ENCODE data around the gene ARHGAP6.
"Not testable (repeated sequence)": the region's sequence is repeated elsewhere in the genome, so short reads cannot be mapped to it uniquely, and the experiment has no call there.

Gene ARHGAP6

DNA sequence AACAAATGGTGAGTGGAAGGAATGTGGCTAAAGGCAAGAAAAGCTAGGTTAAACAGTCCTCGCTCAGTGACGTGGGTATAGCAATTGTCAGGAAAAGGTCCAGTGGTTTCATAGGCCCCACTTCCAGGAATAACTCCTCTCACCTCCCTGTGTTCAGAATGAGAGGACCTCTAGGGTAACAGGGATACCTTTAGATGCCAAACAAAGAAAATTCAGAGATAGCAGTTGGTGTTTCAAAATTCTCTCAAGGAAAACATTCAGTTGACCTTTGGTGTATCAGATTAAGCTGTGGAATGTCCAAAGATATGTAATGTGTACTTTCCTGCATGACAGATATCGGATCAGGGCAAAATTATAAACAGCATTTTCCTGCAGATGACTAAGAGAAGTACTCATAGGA lies 155.9 kb downstream of the ARHGAP6 start:
- no peak for DNase-seq

DNA sequence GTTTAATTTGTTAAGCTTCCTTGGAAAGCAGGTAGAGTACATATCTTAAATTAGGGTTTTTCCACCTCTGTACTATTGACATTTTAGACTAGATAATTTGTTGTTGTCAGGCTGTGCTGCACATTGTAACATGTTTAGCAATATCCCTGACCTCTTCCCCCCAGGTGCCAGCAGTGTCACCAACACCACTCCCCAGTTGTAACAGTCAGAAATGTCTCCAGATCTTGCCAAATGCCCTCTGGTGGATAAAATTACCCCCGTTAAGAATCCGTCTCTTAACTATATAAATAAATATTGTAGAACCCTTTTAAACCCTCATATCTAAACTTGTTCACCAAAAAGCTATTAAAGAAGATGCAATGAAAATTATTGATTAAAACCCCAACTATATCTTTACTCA lies 161.5 kb downstream of the ARHGAP6 start:
- no peak for DNase-seq

DNA sequence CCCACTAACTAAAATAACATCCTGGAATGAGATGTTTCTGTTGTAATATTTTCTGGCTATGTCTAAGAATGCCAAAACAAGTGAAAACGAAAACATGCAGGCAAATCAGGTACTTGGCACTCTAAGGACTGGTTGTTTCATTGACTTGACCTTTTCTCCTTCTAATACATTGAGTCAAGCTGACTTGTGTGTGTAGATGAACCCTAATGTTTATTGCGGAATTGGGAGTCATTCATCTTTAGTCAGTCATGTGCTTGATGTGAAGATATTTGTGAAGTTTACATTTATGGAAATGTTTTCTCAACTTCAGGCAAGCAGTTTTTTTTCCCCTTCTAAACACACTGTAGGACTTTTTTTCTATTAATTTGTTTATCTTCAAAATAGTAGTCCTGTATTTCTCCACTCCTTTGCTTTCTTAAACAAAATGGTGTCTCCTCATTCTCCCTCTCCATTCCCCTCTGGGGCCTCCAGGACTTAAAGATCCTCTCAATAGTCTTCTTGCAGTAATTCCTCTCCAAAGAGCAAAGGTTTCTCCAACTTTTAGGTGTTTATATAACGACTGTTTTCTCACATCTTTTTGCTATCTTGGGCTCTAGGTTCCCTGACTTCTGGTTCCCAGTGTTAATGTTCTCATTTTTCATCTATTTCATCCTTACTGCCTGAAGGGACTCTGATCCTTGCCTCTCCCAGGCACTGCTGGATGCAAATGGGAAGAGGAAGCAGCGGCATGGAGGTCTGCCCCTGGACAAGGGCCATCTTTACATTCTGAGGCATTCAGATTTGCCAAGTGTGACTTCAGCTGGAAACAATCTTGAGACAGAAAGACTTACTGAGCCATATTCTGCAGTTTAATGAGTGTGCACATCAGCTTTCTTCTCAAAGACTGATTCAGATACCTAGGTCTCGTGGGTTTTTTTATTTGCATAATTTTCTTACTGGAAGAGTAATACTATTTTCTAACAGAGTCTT lies 166.4 kb downstream of the ARHGAP6 start:
- DNase-seq: no peak

DNA sequence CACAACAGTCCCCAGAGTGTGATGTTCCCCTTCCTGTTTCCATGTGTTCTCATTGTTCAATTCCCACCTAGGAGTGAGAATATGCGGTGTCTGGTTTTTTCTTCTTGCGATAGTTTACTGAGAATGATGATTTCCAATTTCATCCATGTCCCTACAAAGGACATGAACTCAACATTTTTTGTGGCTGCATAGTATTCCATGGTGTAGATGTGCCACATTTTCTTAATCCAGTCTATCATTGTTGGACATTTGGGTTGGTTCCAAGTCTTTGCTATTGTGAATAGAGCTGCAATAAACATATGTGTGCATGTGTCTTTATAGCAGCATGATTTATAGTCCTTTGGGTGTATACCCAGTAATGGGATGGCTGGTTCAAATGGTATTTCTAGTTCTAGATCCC lies 174.3 kb downstream of the ARHGAP6 start:
- DNase-seq: not testable (repeated sequence)

DNA sequence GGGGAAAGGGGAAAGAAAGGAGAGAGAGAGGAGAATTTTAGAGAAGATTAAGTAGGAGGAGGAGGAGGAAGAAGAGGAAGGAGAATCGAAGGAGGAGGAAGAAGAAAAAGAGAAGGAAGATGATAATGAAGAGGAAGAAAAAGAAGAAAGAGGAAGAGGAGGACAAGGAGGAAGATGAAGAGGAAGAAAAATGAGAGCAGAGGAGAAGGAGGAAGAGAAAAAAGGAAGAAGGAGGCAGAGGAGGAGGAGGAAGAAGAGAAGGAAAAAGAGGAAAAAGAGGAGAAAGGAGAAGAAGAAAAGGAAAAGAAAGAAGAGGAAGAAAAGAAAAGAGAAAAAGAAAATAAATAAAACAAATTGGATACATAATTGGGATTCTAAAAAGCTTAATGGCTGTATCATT lies 181.4 kb downstream of the ARHGAP6 start:
- DNase-seq: no peak

DNA sequence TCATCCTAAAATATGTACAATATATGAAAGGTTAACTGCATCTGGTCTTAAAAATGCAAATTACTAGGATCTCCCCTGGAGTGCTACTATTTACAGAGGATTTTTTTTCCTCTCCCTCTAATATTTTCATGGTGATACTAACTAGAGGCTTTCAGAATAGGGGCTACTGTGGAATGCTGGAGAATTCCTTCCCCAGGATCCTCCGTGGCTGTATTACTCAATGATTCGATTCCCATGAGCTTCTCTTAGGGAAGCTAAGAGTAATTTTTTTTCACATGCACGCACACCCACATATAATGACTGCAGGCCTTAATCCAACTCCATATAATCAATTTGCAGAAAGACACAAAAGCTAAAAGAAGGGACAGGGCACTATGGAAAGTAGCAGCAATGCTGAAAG lies 184.7 kb downstream of the ARHGAP6 start:
- DNase-seq: no peak

DNA sequence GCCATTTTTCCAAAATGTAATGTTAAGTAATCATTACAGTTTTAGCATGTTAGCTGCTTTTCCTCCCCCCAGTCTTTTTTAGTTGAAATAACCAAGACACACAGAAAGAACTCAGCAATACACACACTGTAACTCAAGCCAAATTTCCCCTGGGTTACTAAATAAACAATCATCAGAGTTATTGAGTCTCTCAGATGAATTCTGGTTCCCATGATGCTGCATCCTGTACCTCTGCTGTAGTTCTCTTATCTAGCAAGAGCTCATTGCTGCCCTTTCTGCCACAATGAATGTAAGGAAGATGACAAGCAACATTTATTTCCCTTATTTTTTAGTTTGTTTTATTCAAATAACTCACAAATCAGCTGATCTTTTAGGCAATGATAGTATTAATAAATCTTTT lies 185.1 kb downstream of the ARHGAP6 start:
- no peak for DNase-seq

DNA sequence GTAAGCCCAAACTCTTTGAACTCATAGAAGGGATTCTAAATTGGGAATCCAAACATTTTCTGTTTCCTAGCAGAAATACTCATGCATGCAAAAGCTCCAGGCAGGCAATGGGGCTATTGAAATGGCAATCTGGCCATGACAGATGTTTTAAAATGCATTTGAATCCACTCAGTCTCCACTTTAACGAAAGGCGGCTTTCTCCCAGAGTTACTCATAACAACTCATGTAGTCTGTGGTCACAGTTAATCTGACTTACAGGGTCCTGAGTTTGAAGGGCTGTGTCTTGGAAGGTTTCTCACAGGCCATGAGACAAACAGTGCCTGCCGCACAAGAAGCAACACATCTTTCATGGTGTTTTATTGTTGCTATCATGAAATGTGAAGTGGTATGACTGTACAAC lies 186.8 kb downstream of the ARHGAP6 start:
- no peak for DNase-seq

DNA sequence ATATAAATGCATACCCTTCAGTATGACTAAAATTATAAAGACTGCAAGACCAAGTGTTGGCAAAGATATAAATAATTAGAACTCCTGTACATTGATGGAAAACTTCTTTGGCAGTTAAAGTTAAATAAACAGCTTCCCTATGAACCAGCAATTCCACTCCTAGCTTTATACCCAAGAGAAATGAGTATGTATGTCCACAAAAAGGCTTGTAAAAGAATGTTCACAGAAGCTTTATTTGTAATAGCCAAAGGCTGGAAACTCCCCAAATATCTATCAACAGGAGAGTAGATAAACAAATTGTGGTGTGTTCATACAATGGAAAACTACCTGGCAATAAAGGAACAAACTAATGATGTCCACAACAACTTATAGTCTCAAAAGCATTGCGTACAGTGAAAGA lies 187.7 kb downstream of the ARHGAP6 start:
- DNase-seq: no peak

DNA sequence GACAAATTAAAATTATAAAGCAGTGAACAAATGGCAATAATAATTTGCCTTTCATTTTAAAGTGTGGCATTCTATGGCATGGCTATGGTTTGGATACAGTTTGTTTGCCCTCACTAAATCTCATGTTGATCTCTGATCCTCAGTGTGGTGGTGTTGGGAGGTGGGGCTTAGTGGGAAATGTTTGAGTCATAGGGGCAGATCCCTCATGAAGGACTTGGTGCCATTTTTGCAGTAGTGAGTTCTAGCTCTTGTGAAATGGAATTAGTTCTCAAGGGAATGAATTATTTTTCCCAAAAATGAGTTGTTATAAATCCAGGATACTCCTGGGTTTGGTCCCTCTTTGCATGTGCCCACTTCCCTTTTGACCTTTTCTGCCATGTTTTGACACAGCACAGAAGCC lies 191.1 kb downstream of the ARHGAP6 start:
- DNase-seq: no peak

DNA sequence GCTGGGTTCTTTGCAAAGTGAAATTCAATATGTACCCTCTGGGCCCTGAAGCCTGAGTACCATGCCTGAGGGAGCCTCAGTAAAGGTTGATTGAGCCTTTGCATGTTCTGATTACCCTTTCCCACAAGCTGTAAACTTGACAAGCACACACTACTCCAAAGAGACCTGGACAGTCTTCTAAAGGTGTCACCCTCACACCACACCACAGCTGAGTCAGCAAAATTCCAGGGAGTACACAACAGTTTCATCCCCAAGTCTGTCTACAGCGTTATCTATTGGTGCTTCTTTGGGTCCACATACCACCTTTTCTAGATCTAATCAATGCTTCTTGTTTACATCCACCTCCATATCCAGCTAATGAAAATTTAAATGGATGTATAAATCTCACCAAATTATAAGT lies 191.7 kb downstream of the ARHGAP6 start:
- DNase-seq: no peak

DNA sequence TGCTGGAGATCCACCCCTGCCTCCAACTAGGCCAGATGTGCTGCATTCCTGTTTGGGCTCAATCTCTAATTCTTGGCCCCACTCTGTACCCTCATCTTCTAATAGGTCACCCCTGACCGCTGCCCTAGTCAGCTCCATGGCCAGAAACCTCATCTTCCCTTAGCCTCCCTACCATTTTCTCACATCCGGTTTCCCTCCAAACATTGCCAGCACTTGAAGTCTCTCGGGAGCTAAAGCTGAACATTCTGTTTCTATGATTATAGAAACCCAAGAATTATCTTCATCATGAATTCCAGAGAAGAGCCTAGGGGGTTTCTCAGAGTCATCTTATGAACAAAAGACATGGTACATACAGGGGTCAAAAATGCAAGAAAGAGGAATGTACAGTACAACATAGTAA lies 192.8 kb downstream of the ARHGAP6 start:
- DNase-seq: no peak

DNA sequence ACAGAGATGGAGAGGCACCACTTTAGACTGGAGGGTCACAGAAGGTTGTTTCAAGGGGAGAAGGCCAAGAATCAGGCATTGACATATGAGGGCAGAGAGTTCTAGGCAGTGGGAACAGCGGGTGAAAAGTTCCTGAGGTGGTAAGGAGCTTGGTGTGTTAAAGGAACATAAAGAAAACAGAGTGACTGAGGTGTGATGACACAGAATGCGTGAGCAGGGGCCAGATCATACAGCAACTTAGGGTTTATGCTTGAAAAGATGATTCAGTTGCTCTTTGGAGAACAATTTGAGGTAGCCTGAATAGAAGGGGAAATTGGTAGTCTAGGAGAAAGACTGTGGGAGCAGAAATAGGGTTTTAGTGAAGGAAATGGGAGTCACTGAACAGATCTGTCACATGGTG lies 193.3 kb downstream of the ARHGAP6 start:
- no peak for DNase-seq

DNA sequence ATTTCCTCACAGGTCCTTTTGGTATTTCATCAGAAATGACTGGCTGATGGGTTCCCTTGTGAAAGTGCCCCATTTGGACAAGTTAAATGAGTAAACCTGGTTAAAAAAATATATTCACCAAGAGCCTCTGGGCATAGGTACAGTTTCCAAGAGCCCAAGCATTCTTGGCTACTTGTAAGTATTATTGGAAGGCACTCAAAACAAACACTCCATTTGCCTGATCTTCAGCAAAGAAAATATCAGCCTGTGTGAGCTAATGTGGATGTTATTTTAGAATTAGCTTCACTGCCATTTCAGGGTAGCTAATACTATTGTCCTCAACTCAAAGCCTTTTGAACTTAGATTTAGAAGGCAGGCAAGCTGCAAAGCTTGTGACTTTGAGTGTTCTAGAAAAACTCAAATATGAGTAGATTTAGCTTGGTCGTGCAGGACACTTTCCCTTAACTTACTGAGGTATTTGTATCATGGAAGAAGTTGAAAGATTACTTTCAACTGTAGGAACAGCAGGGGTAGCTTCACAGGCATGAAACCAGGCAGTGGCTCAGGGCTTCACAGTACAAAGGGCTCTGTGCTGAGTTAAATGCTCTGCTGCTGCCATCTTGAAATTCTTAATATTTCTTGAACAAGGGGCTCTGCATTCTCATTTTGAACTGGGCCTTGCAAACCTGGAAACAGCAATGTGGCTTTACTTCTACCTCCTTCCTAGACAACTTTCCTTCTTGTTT lies 195.3 kb downstream of the ARHGAP6 start:
- no peak for DNase-seq

DNA sequence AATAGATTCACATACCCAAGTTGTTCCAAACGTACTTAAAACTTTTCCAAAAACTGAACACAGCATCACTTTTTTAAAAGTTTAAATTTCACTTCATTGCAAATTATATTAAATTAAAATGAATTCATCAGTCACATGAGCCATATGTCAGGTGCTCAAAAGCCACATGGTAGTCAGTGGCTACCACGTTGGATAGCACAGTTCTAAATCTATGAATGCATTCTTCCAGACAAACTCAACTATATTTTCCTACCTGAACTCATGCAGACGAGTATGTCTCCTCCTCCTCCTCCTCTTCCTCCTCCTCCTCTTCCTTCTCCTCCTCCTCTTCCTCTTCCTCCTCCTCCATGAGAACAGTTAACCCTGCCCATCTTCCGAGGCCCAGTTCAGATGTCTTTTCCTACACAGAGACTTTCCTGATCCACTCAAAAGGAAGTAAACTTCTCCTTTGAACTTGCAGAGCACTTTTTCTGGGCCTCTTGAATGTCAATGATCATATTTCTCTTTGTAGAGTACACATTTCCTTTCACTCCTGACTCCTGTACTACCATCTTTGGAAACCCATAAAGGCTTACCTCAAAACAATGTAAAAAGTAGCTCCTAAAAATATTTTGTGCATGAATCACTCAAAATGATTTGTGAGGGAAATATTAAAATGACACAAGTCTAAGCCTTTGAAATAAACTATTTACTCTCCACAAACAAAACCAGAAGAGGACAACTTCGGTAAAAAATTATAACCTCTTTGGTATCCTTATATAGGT lies 199.9 kb downstream of the ARHGAP6 start:
- DNase-seq: no peak

DNA sequence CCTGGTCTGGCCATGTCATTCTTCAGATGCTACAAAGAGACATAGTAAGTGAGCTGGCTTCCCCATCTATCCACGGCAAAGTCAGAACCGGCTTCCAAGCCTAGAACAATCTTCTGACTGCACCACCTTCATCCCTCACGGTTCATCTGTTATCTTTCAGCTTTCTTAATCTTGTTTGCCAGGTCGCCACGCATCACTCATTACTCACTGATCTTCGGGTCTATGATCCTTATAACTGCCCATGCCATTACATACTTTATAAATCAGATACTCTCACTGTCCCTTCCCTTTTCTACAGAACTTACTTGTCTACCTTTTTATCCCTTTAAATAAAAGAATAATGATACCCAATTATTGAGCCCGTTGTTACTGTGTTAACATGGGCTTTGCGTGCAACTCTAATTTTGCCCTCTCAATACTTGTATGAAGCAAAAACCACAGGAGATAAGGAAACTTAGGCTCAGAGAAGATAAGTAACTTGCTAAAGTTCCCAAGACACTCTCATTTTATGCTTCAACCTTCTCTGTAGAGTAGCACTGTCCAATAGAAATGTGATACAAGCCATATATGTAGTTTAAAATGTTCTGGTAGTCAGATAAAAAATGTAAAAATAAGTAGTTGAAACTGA lies 200.8 kb downstream of the ARHGAP6 start:
- no peak for DNase-seq

DNA sequence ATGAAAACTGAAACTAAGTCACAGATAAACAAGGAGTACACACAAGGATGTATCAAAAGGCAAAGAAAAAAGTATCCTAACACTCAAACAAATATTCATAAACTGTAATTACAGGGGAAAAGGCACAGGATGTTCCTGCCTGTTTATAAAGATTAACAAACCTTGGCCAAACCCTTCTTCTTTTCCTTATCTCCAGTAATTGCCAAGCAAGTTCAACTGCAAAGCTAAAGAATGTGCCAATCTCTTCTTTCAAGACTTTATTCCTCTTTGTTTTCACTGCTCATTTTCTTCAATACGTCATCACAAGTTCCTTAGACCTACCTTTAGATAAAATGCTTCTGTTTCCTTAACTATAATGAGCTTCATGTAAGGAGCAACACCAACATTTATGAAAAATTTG lies 201.3 kb downstream of the ARHGAP6 start:
- no peak for DNase-seq

DNA sequence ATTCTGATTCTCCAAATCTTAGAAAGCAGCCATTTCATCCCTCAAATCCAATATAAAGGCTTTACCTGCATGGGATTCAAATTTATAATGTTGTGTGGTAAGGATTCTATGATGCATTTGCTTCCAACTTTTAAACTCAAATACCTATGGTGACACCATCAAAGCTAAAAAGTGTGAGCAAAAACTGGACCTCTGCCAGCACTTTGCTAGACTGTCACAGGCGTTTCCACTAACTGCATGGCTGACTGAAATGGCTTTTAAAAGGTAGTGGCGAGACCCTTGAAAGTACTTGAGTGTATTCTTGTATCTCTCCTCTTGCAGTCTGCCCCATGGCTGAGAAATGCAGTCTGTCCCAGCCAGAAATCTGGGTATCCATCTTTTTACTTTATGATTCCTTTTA lies 203.1 kb downstream of the ARHGAP6 start:
- no peak for DNase-seq

DNA sequence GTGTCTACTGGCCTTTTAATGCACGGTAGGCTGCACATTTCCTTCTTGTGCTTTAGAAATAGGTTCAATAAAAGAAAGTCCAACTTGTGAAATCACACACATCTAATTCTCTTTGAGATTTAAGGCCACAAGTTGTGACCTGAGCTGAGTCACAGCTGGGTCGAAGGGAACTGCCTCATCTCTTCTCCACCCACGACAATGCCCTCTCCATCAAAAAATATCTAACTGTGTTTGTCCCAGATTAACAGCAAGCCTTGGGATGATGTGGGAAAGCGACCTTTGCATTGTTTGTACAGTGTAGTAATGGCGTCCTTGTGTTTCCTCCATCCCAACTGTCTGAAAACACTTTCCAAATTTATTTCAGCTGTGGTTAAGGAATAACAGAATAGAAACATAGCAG lies 203.6 kb downstream of the ARHGAP6 start:
- no peak for DNase-seq

DNA sequence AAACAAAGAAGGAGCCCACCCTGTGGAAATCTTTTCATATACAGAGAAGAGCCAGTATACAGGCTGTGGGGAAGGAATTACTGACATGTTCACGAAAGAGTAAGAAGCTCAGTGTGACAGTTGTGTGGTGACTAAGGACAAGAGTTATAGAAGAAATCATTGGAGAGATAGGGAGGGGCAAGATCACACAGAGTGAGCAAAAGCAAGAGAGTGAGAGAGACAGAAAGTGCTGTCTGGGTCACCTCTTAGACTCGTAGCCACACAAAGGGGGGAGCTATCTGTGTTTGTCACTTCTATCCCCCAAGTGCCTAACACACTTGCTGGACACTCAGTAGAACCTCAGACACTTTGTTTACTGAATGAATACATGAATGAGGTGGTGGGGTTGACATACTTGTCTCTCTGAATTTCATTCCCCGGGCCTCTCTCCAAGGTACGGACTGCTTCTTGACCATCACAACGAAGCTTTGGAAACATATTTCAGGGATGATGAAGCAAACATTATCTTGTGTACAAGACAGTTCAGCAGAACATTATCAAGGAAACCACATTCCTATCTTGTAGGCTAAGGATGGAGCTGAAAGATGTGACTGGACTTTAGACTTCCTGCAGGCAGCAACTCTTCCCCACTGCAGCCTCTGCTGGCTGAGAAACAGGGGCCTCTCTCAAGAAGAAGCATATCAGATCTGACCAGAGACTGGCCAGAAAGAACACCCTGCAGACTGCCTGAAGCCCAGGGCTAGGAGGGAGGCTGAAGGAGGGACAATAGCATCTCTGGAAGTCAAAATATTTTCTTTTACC lies 204.3 kb downstream of the ARHGAP6 start:
- no peak for DNase-seq

DNA sequence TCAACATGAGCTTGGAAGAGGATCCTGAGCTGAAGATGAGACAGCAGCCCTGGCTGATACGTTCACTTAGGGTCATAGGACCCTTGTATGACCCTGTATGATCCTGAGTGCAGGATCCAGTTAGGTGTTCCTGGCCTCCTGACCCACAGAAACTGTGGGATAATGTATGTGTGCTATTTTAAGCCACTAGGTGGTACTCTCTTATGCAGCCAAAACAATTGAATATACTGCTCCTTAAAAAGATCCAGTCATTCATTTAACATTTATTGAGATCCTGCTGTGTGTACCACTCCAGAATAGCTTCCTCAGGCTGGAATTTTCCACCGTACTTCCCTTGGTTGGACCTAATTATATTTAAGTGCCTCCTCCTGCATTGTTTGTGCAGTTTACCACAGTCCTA lies 205.4 kb downstream of the ARHGAP6 start:
- DNase-seq: no peak

DNA sequence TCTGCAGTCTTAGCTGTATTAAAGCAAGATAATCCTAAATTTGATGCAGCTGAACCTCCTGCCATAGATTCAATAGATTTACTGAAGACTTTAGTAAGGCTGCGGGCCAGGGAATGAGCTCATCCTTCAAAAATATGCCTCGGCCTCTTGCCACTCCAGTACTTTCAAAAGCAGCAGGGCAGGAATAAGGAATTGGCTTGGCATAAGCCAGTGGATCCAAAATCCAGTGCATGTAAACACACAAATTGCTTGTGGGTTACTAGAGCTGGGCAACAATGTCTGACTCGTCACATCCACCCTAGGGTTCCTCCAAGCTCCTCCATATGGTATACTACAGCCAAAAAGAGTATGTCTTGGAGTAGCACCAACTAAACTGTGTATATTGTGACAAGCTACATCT lies 207.6 kb downstream of the ARHGAP6 start:
- no peak for DNase-seq

Data from activated CD8-positive, alpha-beta memory T cell treated with anti-CD3 and anti-CD28 coated beads for 24 hours (primary cell).